Heart left ventricle (tissue), 13 donors: ENCODE results near the gene TUBA4A.

ENCODE experiments used
- CTCF ChIP-seq, 12 donors: fragments of 200-600 bp; sonication (generic) in 4 of 12; IDR thresholded peaks; one replicate each; pipeline versions ENCODE4 v1.5.0 to v1.8.0; 2018 to 2022; ENCODE audit warnings: antibody characterized with exemption in 12 of 12, mild to moderate bottlenecking in 5 of 12
- POLR2A ChIP-seq, 2 donors: fragments of 450-650 bp; IDR thresholded peaks; one replicate each; pipeline ENCODE4 v1.6.1; 2017; ENCODE audit warnings: antibody characterized with exemption in 2 of 2, mild to moderate bottlenecking in 2 of 2, moderate library complexity in 2 of 2
- donor health status: ischemic (EF 13 %, LVEDD 7.1; RV severe dilation, severe dysfunction).
- donor health status: DM: no; HTN: yes; CAD: no.
- donor health status: DM: no; HTN: no; CAD: no.
- donor health status: ischemic (EF 25% LVEDD 6.9; RV normal size, moderate dysfunction).
- donor health status: ischemic (EF 25% LVEDD 5.7; RV mildly dilated, moderate dysfunction).
- donor health status: ischemic (EF 35%, LVEDD 5.7; RV mildly dilated, moderate dysfunction).
- donor health status: nonischemic (EF 11% LVEDD 7.7; RV severe dilation, severe dysfunction).
- donor health status: DM: yes; HTN: yes; CAD: no.
- donor health status: PGD.
- donor health status: ischemic (EF 29% LVEDD 5.4; RV normal size, mild dysfunction).
- donor health status: nonischemic (EF 23%, LVEDD 6.1; RV moderate dilation, normal function).

GRCh38 chr2:219269362-219270054, 15.8 kb upstream of the TUBA4A start:
- TF ChIP-seq CTCF (IDR thresholded peaks at IDR 0.05) (no peak), POLR2A (IDR thresholded peaks at IDR 0.05) (no peak)
